IPS-20b (cell line): ENCODE results near the gene PTPRN2.

Experiments used
- H3K27ac ChIP-seq: one replicate; pipeline ENCODE4 v1.5.1; 2013; ENCODE audit warnings: low read length
- H3K27me3 ChIP-seq: 2 replicates; pipeline ENCODE4 v1.6.1; 2013; ENCODE audit warnings: mild to moderate bottlenecking, low read length, inconsistent platforms; ENCODE audit not compliant: insufficient read depth
- H3K36me3 ChIP-seq: 2 replicates; pipeline ENCODE4 v1.6.1; 2013; ENCODE audit warnings: low read depth, mild to moderate bottlenecking, inconsistent platforms, low read length, moderate library complexity; ENCODE audit not compliant: insufficient read depth
- H3K4me1 ChIP-seq: 2 replicates; pipeline ENCODE4 v1.6.1; 2013; ENCODE audit warnings: mild to moderate bottlenecking, control low read depth, inconsistent platforms, low read length, moderate library complexity; ENCODE audit not compliant: insufficient read depth
- H3K4me3 ChIP-seq: 2 replicates; pipeline ENCODE4 v1.5.1; 2013; ENCODE audit warnings: mild to moderate bottlenecking, low read length, inconsistent platforms
- H3K9ac ChIP-seq: 2 replicates; pipeline ENCODE4 v1.6.1; 2013; ENCODE audit warnings: low read depth, mild to moderate bottlenecking, inconsistent platforms, low read length, moderate library complexity
- H3K9me3 ChIP-seq: 2 replicates; pipeline ENCODE4 v1.6.1; 2013; ENCODE audit warnings: mild to moderate bottlenecking, low read depth, low read length, inconsistent platforms; ENCODE audit not compliant: insufficient read depth

The PTPRN2 gene

GRCh38 chr7:157614457-157615020 is 973.1 kb downstream of the PTPRN2 start:
- Histone ChIP-seq H3K4me1 (no peaks in the 10 kb centered on the region), H3K27ac (no peak overlapping the region), H3K36me3 (no peaks in the 10 kb centered on the region), H3K9ac (no peak overlapping the region), H3K27me3 (no peaks in the 10 kb centered on the region; the same call in 1 of the 2 replicates), H3K9me3 (peaks cover 39% of the 10 kb centered on the region), H3K4me3 (no peak overlapping the region)

GRCh38 chr7:157613575-157614322 is 973.9 kb downstream of the PTPRN2 start:
- Histone ChIP-seq H3K4me3 (no peak overlapping the region), H3K36me3 (no peaks in the 10 kb centered on the region), H3K27ac (no peak overlapping the region), H3K27me3 (no peaks in the 10 kb centered on the region; the same call in 1 of the 2 replicates), H3K9me3 (peaks cover 42% of the 10 kb centered on the region), H3K4me1 (no peaks in the 10 kb centered on the region), H3K9ac (no peak overlapping the region)

- Histone ChIP-seq H3K27me3 (no peaks in the 10 kb centered on the region; the same call in 1 of the 2 replicates), H3K4me1 (no peaks in the 10 kb centered on the region), H3K27ac (no peak overlapping the region), H3K4me3 (no peak overlapping the region; the same call in 1 of the 2 replicates), H3K9ac (no peak overlapping the region), H3K36me3 (no peaks in the 10 kb centered on the region), H3K9me3 (peaks cover 39% of the 10 kb centered on the region)
Measured at GRCh38 chr7:157612664-157613561, 974.7 kb downstream of the PTPRN2 start.

DNA sequence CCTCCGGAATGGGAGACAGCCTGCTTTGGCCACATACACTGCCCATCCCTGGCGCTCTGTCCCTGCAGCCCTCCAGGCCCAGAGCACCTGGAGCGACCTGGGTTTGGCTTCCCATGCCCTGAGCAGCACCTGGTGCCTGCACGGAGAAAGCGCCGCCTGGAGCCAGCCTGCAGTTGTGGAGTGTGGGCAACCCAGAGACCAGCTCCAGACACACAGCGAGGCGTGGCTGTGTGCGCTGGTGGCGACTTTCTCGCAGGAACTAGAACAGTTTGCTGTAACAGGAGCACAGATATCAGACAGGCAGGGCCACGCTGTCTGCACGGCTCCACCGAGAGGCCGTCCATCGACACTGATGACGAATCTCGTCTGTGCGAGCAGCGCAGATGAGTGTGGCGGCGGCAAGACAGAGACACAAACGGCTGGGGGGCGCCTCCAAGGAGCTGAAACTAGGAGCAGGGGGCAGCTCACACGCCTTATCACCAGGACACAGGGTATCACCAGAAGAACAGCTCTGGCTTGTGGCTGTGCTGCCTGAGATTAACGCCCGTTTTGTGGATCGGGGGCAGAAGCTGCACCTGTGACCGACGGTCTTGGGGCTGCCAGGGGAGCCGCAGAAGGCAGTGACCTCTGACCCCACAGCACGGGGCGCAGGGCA is 975.5 kb downstream of the PTPRN2 start:
- Histone ChIP-seq H3K27me3 (no peaks in the 10 kb centered on the region; the same call in 1 of the 2 replicates), H3K4me3 (no peak overlapping the region), H3K4me1 (no peaks in the 10 kb centered on the region), H3K9ac (no peak overlapping the region), H3K27ac (no peak overlapping the region), H3K9me3 (peaks cover 40% of the 10 kb centered on the region), H3K36me3 (no peaks in the 10 kb centered on the region)

GRCh38 chr7:157611341-157611740 is 976.3 kb downstream of the PTPRN2 start:
- Histone ChIP-seq H3K27me3 (no peaks in the 10 kb centered on the region; the same call in 1 of the 2 replicates), H3K4me1 (no peaks in the 10 kb centered on the region), H3K9me3 (peaks cover 44% of the 10 kb centered on the region), H3K9ac (no peak overlapping the region), H3K4me3 (no peak overlapping the region), H3K36me3 (no peaks in the 10 kb centered on the region), H3K27ac (no peak overlapping the region)

- Histone ChIP-seq H3K27me3 (no peaks in the 10 kb centered on the region; the same call in 1 of the 2 replicates), H3K4me1 (no peaks in the 10 kb centered on the region), H3K4me3 (no peak overlapping the region), H3K36me3 (no peaks in the 10 kb centered on the region), H3K27ac (no peak overlapping the region), H3K9me3 (peaks cover 46% of the 10 kb centered on the region), H3K9ac (no peak overlapping the region)
Measured at GRCh38 chr7:157610671-157611295, 976.8 kb downstream of the PTPRN2 start.

DNA sequence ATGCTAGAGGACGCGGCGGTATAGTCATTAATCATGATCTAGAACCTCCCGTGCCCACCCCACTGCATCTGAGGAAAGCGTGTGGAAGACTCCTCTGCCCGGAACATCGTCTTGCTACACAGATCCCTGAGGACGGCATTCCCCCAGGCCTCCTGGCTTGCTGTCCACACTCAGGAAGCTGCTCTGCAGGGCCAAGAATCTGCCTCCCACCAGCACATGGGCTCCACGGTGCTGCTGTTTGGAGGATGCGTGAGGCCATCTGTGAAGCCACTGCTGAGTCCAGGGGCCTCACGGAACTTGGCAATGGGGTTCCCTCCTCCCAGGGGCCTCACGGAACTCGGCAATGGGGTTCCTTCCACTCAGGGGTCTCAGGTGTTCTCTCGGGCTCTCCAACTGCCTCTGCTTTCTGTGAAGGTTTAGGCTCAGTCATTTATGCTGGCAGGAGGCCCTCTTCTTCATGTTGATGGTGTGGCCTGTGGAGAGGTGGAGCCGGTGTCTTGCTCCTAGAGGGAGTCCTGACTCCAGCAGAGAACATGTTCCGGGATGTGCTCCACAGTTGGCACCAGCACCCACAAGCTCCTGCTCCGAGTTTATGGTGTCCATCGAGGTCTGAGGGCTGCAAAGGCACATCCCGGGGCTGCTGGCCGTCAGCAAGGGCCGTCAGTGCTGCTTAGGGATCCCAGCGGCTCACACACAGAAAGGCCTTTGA is 977.5 kb downstream of the PTPRN2 start:
- Histone ChIP-seq H3K4me1 (no peaks in the 10 kb centered on the region), H3K36me3 (no peaks in the 10 kb centered on the region), H3K27ac (no peak overlapping the region), H3K4me3 (no peak overlapping the region), H3K9ac (no peak overlapping the region), H3K27me3 (no peaks in the 10 kb centered on the region; the same call in 1 of the 2 replicates), H3K9me3 (peaks cover 50% of the 10 kb centered on the region)

DNA sequence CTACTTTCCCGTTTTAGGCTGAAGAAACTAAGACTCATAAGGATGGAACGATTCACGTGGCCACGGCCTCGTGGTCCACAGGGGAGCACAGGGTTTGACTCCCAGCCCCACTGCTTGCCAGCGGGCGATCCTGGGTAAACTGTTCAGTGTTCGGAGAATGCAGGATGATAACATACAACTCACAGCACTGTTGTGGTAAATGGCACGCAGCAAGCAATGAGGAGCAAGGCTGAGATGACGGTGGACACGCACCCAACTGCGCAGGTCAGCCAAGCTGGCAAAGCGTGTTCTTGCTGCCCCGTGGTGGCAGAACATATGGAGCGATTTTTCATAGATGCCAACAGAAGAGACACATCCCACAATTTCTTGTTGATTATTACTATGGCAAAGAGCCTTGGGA is 978.1 kb downstream of the PTPRN2 start:
- no peaks in the 10 kb centered on the region for H3K4me1 ChIP-seq
- H3K9me3 ChIP-seq = peaks cover 48% of the 10 kb centered on the region
- no peak overlapping the region for H3K4me3 ChIP-seq
- no peaks in the 10 kb centered on the region for H3K36me3 ChIP-seq
- no peak overlapping the region for H3K9ac ChIP-seq
- H3K27ac ChIP-seq = no peak overlapping the region
- H3K27me3 ChIP-seq = no peaks in the 10 kb centered on the region; the same call in 1 of the 2 replicates

DNA sequence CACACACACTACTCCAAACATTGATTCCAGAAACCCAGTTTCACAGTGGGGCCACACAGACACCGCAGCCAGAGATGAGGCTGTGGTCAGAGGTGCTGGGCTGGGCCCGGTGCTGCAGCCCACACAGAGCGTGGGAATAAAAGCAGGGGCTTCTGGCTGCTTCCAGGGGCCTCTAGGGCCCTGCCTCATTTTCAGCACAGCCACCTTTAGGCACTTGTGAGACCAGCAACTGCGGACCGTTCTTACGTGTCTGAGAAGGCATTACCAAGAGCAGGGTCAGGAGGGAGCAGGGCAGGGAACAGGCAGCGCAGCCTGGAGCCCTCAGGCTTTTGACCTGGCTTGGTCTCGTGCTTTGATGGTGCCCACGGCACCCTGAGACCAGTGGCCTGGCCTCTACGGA is 980.4 kb downstream of the PTPRN2 start:
- peaks cover 6% of the 10 kb centered on the region; the same call in 1 of the 2 replicates for H3K27me3 ChIP-seq
- H3K36me3 ChIP-seq = no peaks in the 10 kb centered on the region
- no peak overlapping the region for H3K27ac ChIP-seq
- no peak overlapping the region for H3K9ac ChIP-seq
- H3K9me3 ChIP-seq = peaks cover 55% of the 10 kb centered on the region
- no peaks in the 10 kb centered on the region for H3K4me1 ChIP-seq
- no peak overlapping the region for H3K4me3 ChIP-seq

- no peak overlapping the region for H3K4me3 ChIP-seq
- peaks cover 61% of the 10 kb centered on the region for H3K9me3 ChIP-seq
- H3K27me3 ChIP-seq = peaks cover 16% of the 10 kb centered on the region
- no peak overlapping the region for H3K27ac ChIP-seq
- H3K36me3 ChIP-seq = no peaks in the 10 kb centered on the region
- no peaks in the 10 kb centered on the region for H3K4me1 ChIP-seq
- no peak overlapping the region for H3K9ac ChIP-seq
Measured at GRCh38 chr7:157606140-157606539, 981.5 kb downstream of the PTPRN2 start.
